Stimulated activated CD8-positive, alpha-beta memory T cell treated with anti-CD3 and anti-CD28 coated beads, Interleukin-4, amount 100 ng/mL, for 24 hours (primary cell): ENCODE measurements around the gene IFNGR2.
"Not testable (repeated sequence)": the region's sequence is repeated elsewhere in the genome, so short reads cannot be mapped to it uniquely, and the experiment has no call there.

Experiments used
- DNase-seq: peaks from one replicate; pipeline ENCODE4 v3.0.0-alpha.2; 2020; ENCODE audit warnings: low read depth

Gene IFNGR2

GRCh38 chr21:33377221-33377920, 25.8 kb upstream of the IFNGR2 start:
- no peak for DNase-seq

- DNase-seq = no peak
These were observed 25.1 kb upstream of the IFNGR2 start for GRCh38 chr21:33378081-33378480.

GRCh38 chr21:33379934-33380333, 23.3 kb upstream of the IFNGR2 start:
- DNase-seq = not testable (repeated sequence)

GRCh38 chr21:33380483-33380998, 22.7 kb upstream of the IFNGR2 start:
- DNase-seq = peak; percentile 83

GRCh38 chr21:33381381-33381780, 21.8 kb upstream of the IFNGR2 start:
- not testable (repeated sequence) for DNase-seq

GRCh38 chr21:33383056-33383888, 19.9 kb upstream of the IFNGR2 start:
- peak; percentile 58 for DNase-seq

- no peak for DNase-seq
These were observed 18.3 kb upstream of the IFNGR2 start for GRCh38 chr21:33384841-33385331.

- no peak for DNase-seq
These were observed 16.9 kb upstream of the IFNGR2 start for GRCh38 chr21:33386222-33386784.

GRCh38 chr21:33387294-33387693, 15.9 kb upstream of the IFNGR2 start:
- no peak for DNase-seq

GRCh38 chr21:33388188-33388587, 15.0 kb upstream of the IFNGR2 start:
- DNase-seq = no peak

- no peak for DNase-seq
These were observed 12.7 kb upstream of the IFNGR2 start for GRCh38 chr21:33390479-33390878.

GRCh38 chr21:33391656-33392055, 11.6 kb upstream of the IFNGR2 start:
- DNase-seq = no peak

GRCh38 chr21:33392284-33392985, 10.8 kb upstream of the IFNGR2 start:
- no peak for DNase-seq

- no peak for DNase-seq
These were observed 9.9 kb upstream of the IFNGR2 start for GRCh38 chr21:33393348-33393747.

- no peak for DNase-seq
These were observed 9.0 kb upstream of the IFNGR2 start for GRCh38 chr21:33394260-33394659.

- DNase-seq = no peak
These were observed 7.3 kb upstream of the IFNGR2 start for GRCh38 chr21:33395891-33396331.

GRCh38 chr21:33396436-33396835, 6.8 kb upstream of the IFNGR2 start:
- no peak for DNase-seq

- no peak for DNase-seq
These were observed 6.3 kb upstream of the IFNGR2 start for GRCh38 chr21:33396951-33397350.

- DNase-seq = no peak
These were observed 5.5 kb upstream of the IFNGR2 start for GRCh38 chr21:33397717-33398116.

- no peak for DNase-seq
These were observed 4.9 kb upstream of the IFNGR2 start for GRCh38 chr21:33398361-33398760.

GRCh38 chr21:33401630-33401992, 1.6 kb upstream of the IFNGR2 start:
- no peak for DNase-seq
